OCI-LY7 (cell line): ENCODE data around the gene SERPIND1. TPM values are rescaled to one million over a fixed set of nuclear protein-coding genes. Genes with fewer than 3 reads are reported as not detected.

Experiments
- BruUV-seq: library from RNA; stranded (reverse); fragments of 400-500 nt; replicated peaks from 2 replicates; lab custom pipeline; 2021; lab: Mats Ljungman, UMichigan
- CTCF ChIA-PET: fragments of 300-600 bp; sonication (Branson Sonifier 250); formaldehyde crosslinking; loops from one replicate; lab custom pipeline; 2022; ENCODE audit warnings: antibody characterized with exemption; ENCODE audit not compliant: unreplicated experiment; lab: Charles Lee
- POLR2A ChIA-PET: fragments of 300-600 bp; sonication (Branson Sonifier 250); formaldehyde crosslinking; loops from one replicate; lab custom pipeline; 2022; ENCODE audit warnings: antibody characterized with exemption; lab: Charles Lee
- DNase-seq: peaks from one replicate; pipeline ENCODE4 v3.0.0-alpha.2; 2015; ENCODE audit warnings: low spot score
- H2AFZ ChIP-seq: fragments of 200-600 bp; sonication (generic), shearing (Covaris generic); 2 replicates; pipeline ENCODE4 v1.6.1; 2014; ENCODE audit warnings: mild to moderate bottlenecking, antibody characterized with exemption, low read length, moderate library complexity
- H3K27ac ChIP-seq: fragments of 200-600 bp; sonication (generic); 2 replicates; pipeline ENCODE4 v1.5.1; 2014; ENCODE audit warnings: mixed run types, low read depth, mild to moderate bottlenecking, moderate library complexity, low read length, inconsistent platforms; ENCODE audit not compliant: poor library complexity, severe bottlenecking
- H3K36me3 ChIP-seq: fragments of 200-600 bp; sonication (generic); 2 replicates; pipeline ENCODE4 v1.6.1; 2014; ENCODE audit warnings: mild to moderate bottlenecking, antibody characterized with exemption, low read length, moderate library complexity, mixed read lengths; ENCODE audit not compliant: insufficient read depth
- H3K4me1 ChIP-seq: fragments of 200-600 bp; sonication (generic); 2 replicates; pipeline ENCODE4 v1.5.1; 2014; ENCODE audit warnings: mild to moderate bottlenecking, low read length; ENCODE audit not compliant: insufficient read depth, poor library complexity, severe bottlenecking
- H3K4me2 ChIP-seq: fragments of 200-600 bp; sonication (generic); 2 replicates; pipeline ENCODE4 v1.6.1; 2014; ENCODE audit warnings: mild to moderate bottlenecking, low read length
- H3K4me3 ChIP-seq: fragments of 200-600 bp; sonication (generic); 2 replicates; pipeline ENCODE4 v1.5.1; 2014; ENCODE audit warnings: mild to moderate bottlenecking, low read depth, low read length; ENCODE audit not compliant: poor library complexity, severe bottlenecking
- H3K79me2 ChIP-seq: fragments of 200-600 bp; sonication (generic); 2 replicates; pipeline ENCODE4 v1.6.1; 2016; ENCODE audit warnings: low read depth, mild to moderate bottlenecking, low read length, moderate library complexity, mixed read lengths; ENCODE audit not compliant: insufficient read depth
- H3K9me2 ChIP-seq: fragments of 200-600 bp; sonication (generic); 2 replicates; pipeline ENCODE4 v1.6.1; 2016; ENCODE audit warnings: mild to moderate bottlenecking, low read length, mixed read lengths; ENCODE audit not compliant: insufficient read depth
- H3K9me3 ChIP-seq: fragments of 200-600 bp; sonication (generic); 2 replicates; pipeline ENCODE4 v1.6.1; 2014; ENCODE audit warnings: mild to moderate bottlenecking, mixed run types, low read length, mixed read lengths
- H4K20me1 ChIP-seq: fragments of 200-600 bp; sonication (generic); 2 replicates; pipeline ENCODE4 v1.6.1; 2014; ENCODE audit warnings: mild to moderate bottlenecking, antibody characterized with exemption, low read length, moderate library complexity, mixed read lengths; ENCODE audit not compliant: insufficient read depth
- CTCF ChIP-seq: fragments of 200-600 bp; sonication (generic); conservative IDR thresholded peaks from 2 replicates; pipeline ENCODE4 v1.5.1; 2014; ENCODE audit warnings: mild to moderate bottlenecking, antibody characterized with exemption, low read length, moderate library complexity, mixed read lengths
- EZH2phosphoT487 ChIP-seq: fragments of 200-600 bp; sonication (generic); IDR thresholded peaks from 2 replicates; pipeline ENCODE4 v1.6.1; 2018; ENCODE audit warnings: low read depth, borderline replicate concordance, mild to moderate bottlenecking, mixed run types, antibody characterized with exemption, low read length, moderate library complexity, mixed read lengths
- intact Hi-C: fragments of 100-400 bp; cut with micrococcal nuclease; formaldehyde crosslinking; loops from one replicate; pipeline ENCODE4 v1.10.0; 2022; ENCODE audit not compliant: unreplicated experiment
- total RNA-seq, 2 experiments: library from RNA; depleted of rRNA in 1 of 2; stranded (reverse); fragments of >200 nt in 1 of 2; shearing (Covaris generic) in 1 of 2; gene quantifications; 2 replicates each; pipeline ENCODE4 v1.2.3, GENCODE V29; 2014 to 2022

The SERPIND1 gene
- total RNA-seq, 2 experiments from 2014 or later = not detected

GRCh38 chr22:20738394-20739089, 35.4 kb upstream of the SERPIND1 start:
- no TSS peak for BruUV-seq
- H3K9me2 ChIP-seq = no peaks in the 10 kb centered on the region
- no peaks in the 10 kb centered on the region for H3K9me3 ChIP-seq
- no peak for TF ChIP-seq CTCF
- TF ChIP-seq EZH2phosphoT487 = no peak
- H3K4me2 ChIP-seq = no peak overlapping the region
- no peak overlapping the region for H3K4me3 ChIP-seq
- no peak for DNase-seq
- intact Hi-C loops = no loop called here
- H2AFZ ChIP-seq = no peak overlapping the region
- ChIA-PET POLR2A (interaction anchor here (0.7 kb wide), 1 partner anchor 49 kb away, joined by 4 read pairs; no protein-coding TSS in a partner anchor), CTCF (no interaction called here)
- H3K79me2 ChIP-seq = no peaks in the 10 kb centered on the region
- no peaks in the 10 kb centered on the region for H3K4me1 ChIP-seq
- no peaks in the 10 kb centered on the region for H4K20me1 ChIP-seq
- H3K36me3 ChIP-seq = peaks cover 38% of the 10 kb centered on the region
- no peak overlapping the region for H3K27ac ChIP-seq

GRCh38 chr22:20740222-20740951, 33.5 kb upstream of the SERPIND1 start:
- H3K4me3 ChIP-seq = no peak overlapping the region
- H3K9me3 ChIP-seq = no peaks in the 10 kb centered on the region
- H3K9me2 ChIP-seq = no peaks in the 10 kb centered on the region
- H3K4me2 ChIP-seq = no peak overlapping the region
- intact Hi-C loops = loop anchor here (2.0 to 5.0 kb wide), 2 partner anchors 38 to 134 kb away; no protein-coding TSS in a partner anchor
- no peak for DNase-seq
- ChIA-PET CTCF (no interaction called here), POLR2A (interaction anchor here (0.5 to 0.7 kb wide), 3 partner anchors 16 to 782 kb away, joined by 3 to 4 read pairs (median 4); no protein-coding TSS in a partner anchor)
- peaks cover 51% of the 10 kb centered on the region for H3K36me3 ChIP-seq
- H4K20me1 ChIP-seq = no peaks in the 10 kb centered on the region
- H3K79me2 ChIP-seq = no peaks in the 10 kb centered on the region
- TF ChIP-seq CTCF (no peak), EZH2phosphoT487 (no peak)
- no TSS peak for BruUV-seq
- H2AFZ ChIP-seq = no peak overlapping the region
- H3K27ac ChIP-seq = no peak overlapping the region
- no peaks in the 10 kb centered on the region for H3K4me1 ChIP-seq
